Measurements from ENCODE around the gene ZNF780B.
A peak's percentile ranks its signal among the peaks of the same experiment; 100 is the strongest.
"Not testable (repeated sequence)": the region's sequence is repeated elsewhere in the genome, so short reads cannot be mapped to it uniquely, and the experiment has no call there.

ZNF780B gene

GRCh38 chr19:40055832-40056504 lies at the start of gene ZNF780B:
TSS of gene ZNF780B (minus strand) at chr19:40056231. CDS start at chr19:40050332, 5,899 bp downstream.
- peak; percentile 77 for DNase-seq

DNA sequence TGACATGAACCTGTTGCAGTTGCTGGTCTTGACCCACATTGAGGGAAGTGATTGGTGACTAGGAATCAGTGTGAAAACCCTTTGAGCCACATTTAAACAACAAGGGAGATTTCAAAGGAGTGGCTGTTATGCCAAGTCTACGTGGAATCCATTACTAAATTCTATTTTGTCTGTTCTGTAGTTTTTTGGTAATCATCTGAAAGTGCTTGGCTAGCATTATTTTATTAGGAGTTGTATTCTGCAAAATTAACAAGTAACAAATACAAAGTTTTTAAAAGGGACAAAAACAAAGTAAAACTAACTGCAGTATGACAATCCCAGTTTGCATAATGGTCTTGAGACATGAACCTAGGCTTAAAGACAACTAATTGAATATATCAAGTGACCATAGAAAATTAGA lies 48.7 kb upstream of the ZNF780B start:
- no peak for DNase-seq

- no peak for DNase-seq
These were observed 47.6 kb upstream of the ZNF780B start for GRCh38 chr19:40103600-40103999.

DNA sequence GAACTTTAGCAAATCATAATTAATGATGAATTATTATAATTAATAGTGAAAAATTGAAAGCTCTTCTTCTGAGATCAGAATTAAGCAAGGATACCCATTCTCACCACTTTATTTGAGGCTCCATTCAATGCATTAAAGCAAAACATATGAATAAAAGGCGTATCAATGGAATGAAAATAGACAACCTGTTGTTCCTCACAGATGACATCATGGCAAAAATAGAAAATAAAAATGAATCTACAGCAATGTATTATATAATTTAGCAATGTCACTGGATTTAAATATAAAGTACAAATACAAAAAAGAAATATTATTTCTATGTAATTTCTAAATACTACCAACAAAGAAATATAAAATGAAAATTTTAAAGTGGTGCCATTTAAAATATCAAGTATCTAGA lies 45.8 kb upstream of the ZNF780B start:
- no peak for DNase-seq

DNA sequence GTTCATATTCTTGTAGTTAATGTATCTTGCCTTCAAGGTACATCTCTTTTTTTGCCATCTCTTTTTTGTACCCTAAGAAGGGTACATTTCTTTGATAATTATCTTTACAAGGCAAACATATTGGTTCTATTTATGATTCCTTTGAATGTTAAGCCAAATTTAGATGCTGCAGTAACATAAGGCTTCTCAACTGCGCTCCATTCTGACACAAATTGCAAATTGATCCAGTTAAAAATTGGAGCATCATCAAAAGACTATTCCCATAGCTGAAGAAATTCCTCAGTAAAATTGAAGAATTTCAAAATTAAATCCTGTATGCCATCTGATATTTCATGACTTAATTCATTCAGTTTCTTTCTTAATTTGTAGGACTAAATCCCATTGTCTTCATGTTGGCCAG lies 37.4 kb upstream of the ZNF780B start:
- DNase-seq, result no peak

GRCh38 chr19:40091205-40092129 lies 35.4 kb upstream of the ZNF780B start:
- DNase-seq, result no peak

GRCh38 chr19:40090241-40091204 lies 34.5 kb upstream of the ZNF780B start, which contains the start of gene ZNF780A:
TSS of gene ZNF780A (minus strand) at chr19:40090943. CDS start at chr19:40084753, 6,190 bp downstream.
- peak; percentile 80 for DNase-seq

GRCh38 chr19:40089462-40089861 lies 33.4 kb upstream of the ZNF780B start:
- no peak for DNase-seq

GRCh38 chr19:40088299-40089047 lies 32.4 kb upstream of the ZNF780B start:
- DNase-seq, result no peak

DNA sequence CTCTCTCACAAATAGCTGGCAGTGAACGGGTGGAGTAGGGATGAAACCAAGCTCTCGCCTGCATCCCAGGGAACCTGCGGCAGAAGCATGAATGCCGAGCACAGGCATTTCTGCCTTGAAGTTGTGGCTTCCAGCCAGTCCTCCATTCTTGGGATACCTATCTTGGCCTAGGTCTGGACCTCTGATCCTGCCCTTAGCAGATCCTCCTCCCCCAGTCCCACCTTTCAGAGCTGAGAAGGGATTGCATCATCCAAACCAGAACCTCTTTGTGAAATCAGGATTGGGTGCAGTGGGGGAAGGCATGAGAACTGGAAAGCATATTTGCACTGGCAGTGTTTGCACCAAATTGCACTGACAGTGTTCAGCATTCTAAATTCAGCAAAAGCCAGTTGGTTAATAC lies 28.9 kb upstream of the ZNF780B start:
- DNase-seq, result no peak

GRCh38 chr19:40081411-40081810 lies 25.4 kb upstream of the ZNF780B start:
- DNase-seq, result no peak

DNA sequence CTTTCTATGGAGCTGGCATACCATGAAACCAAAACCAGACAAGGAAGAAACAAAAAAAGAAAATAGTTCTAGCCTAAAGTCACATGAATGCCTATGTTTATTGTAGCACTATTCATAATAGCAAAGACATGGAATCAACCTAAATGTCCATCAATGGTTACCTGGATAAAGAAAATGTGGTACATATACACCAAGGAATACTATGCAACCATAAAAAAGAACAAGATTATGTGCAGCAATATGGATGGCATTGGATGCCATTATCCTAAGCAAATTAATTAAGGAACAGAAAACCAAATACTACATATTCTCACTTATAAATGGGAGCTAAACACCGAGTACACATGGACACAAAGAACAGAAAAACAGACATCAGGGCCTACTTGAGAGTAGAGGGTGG lies 24.3 kb upstream of the ZNF780B start:
- no peak for DNase-seq

DNA sequence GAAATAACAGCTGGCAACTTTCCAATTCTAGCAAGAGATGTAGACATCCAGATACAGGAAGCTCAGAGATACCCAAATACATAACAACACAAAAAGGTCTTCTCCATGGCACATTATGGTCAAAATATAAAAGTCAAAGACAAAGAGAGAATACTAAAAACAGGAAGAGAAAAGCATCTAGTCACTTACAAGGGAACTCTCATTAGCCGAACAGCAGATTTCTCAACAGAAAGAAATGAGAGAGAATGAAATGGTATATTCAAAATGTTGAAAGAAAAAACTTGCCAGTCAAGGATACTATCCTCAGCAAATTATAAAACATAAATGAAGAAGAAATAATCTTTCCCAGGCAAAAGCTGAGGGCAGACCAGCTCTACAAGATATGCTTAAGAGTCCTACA lies 22.3 kb upstream of the ZNF780B start:
- DNase-seq, result no peak

DNA sequence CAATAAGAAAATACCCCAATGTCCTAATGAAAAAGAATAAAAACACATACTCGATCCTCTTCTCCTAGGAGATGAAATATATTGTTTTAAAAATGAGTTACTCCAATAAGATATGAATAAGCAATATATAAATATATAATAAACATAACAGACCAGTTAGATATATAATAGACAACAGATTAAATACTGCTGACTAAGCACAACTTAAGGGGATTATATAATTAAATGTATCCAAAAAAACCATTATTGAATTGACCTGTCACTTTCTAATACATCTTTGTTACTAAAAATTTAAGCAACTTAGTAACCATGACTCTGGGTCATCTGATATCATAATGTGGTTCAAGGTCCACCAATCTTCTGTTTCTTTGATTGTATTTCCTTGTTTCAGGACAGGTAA lies 14.0 kb upstream of the ZNF780B start:
- DNase-seq, result no peak

GRCh38 chr19:40059624-40060023 lies 3.6 kb upstream of the ZNF780B start:
- no peak for DNase-seq

DNA sequence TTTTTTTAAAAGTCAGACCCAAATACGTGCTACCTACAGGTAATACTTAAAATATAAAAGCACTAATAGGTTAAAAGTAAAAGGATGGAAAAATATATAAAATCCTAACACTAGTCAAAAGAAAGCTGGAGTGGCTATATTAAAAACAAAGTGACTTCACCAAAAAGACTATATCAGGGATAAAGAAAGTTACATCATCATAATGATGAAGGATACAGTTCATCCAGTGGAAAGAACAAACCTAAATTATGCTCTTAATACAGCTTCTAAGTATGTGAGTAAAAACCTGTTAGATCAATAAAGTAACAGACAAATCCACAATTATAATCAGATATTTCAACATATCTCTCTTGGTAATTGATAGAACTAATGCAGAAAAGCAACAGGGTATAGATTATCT lies 1.1 kb upstream of the ZNF780B start:
- no peak for DNase-seq

- no peak for DNase-seq
These were observed 474 bp upstream of the ZNF780B start for GRCh38 chr19:40056505-40056904.

GRCh38 chr19:40055049-40055448 lies 982 bp downstream of the ZNF780B start:
- no peak for DNase-seq

- DNase-seq, result no peak
These were observed 1.4 kb downstream of the ZNF780B start for GRCh38 chr19:40054632-40055031.

DNA sequence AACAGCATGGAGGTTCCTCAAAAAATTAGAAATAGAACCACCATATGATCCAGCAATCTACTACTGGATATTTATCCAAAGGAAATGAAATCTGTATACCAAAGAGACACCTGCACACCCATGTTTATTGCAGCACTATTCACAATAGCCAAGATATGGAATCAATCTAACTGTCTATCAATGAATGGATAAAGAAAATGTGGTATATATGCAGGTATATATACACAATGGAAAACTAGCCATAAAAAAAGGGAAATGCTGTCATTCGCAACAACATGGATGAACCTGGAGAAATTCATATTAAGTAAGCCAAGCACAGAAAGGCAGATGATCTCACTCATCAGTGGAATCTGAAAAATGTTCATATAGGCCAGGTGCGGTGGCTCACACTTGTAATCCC lies 2.5 kb downstream of the ZNF780B start:
- DNase-seq, result no peak

DNA sequence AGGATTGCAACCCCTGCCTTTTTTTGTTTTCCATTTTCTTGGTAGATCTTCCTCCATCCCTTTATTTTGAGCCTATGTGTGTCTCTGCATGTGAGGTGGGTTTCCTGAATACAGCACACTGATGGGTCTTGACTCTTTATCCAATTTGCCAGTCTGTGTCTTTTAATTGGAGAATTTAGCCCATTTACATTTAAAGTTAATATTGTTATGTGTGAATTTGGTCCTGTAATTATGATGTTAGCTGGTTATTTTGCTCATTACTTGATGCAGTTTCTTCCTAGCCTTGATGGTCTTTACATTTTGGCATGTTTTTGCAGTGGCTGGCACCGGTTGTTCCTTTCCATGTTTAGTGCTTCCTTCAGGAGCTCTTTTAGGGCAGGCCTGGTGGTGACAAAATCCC lies 14.3 kb downstream of the ZNF780B start:
- DNase-seq, result not testable (repeated sequence)

- not testable (repeated sequence) for DNase-seq
These were observed 18.0 kb downstream of the ZNF780B start for GRCh38 chr19:40038047-40038446.
